Neural cell (in vitro differentiated cells): ENCODE results near the gene MISP. TPM values are rescaled to one million over a fixed set of nuclear protein-coding genes. Genes with fewer than 3 reads are reported as not detected.

Experiments used
- H2AFZ ChIP-seq: fragments of 200-600, 300-800 bp; sonication (generic), shearing (Covaris generic); 2 replicates; pipeline ENCODE4 v1.6.0; 2014; ENCODE audit warnings: low read depth, mild to moderate bottlenecking, antibody characterized with exemption, low read length, moderate library complexity
- H3F3A ChIP-seq: fragments of 200-600 bp; shearing (Covaris generic); 2 replicates; pipeline ENCODE4 v1.6.1; 2016; ENCODE audit warnings: mild to moderate bottlenecking, moderate library complexity, mixed read lengths, antibody characterized with exemption, low read length; ENCODE audit not compliant: insufficient read depth, poor library complexity, severe bottlenecking
- H3K27ac ChIP-seq: fragments of 200-600, 300-800 bp; sonication (generic), shearing (Covaris generic); 2 replicates; pipeline ENCODE4 v1.5.1; 2014; ENCODE audit warnings: mild to moderate bottlenecking, low read length, moderate library complexity
- H3K27me3 ChIP-seq: fragments of 300-800, 200-600 bp; sonication (generic), shearing (Covaris generic); 2 replicates; pipeline ENCODE4 v1.6.0; 2014; ENCODE audit warnings: mild to moderate bottlenecking, low read depth, low read length, moderate library complexity; ENCODE audit not compliant: insufficient read depth
- H3K36me3 ChIP-seq: fragments of 300-800, 200-600 bp; sonication (generic), shearing (Covaris generic); 2 replicates; pipeline ENCODE4 v1.5.1; 2014; ENCODE audit warnings: mild to moderate bottlenecking, antibody characterized with exemption, low read length, moderate library complexity; ENCODE audit not compliant: insufficient read depth
- H3K4me2 ChIP-seq: fragments of 300-800, 200-600 bp; sonication (generic), shearing (Covaris generic); 2 replicates; pipeline ENCODE4 v1.6.0; 2014; ENCODE audit warnings: mild to moderate bottlenecking, low read length
- H3K4me3 ChIP-seq: fragments of 300-800, 200-600 bp; sonication (generic), shearing (Covaris generic); 2 replicates; pipeline ENCODE4 v1.5.1; 2014; ENCODE audit warnings: mild to moderate bottlenecking, low read length, moderate library complexity
- H3K79me2 ChIP-seq: fragments of 200-600 bp; shearing (Covaris generic); replicated peaks from 2 replicates; pipeline ENCODE4 v1.6.0; 2014; ENCODE audit warnings: mild to moderate bottlenecking, low read length, moderate library complexity; ENCODE audit not compliant: insufficient read depth
- H3K9ac ChIP-seq: fragments of 300-800, 200-600 bp; sonication (generic), shearing (Covaris generic); 2 replicates; pipeline ENCODE4 v1.6.1; 2016; ENCODE audit warnings: mild to moderate bottlenecking, low read length, mixed read lengths
- H3K9me2 ChIP-seq: fragments of 200-600 bp; shearing (Covaris generic); 2 replicates; pipeline ENCODE4 v1.6.1; 2016; ENCODE audit warnings: mild to moderate bottlenecking, low read length, mixed read lengths; ENCODE audit not compliant: insufficient read depth
- H3K9me3 ChIP-seq: fragments of 200-600, 300-800 bp; sonication (generic), shearing (Covaris generic); 2 replicates; pipeline ENCODE4 v1.6.1; 2016; ENCODE audit warnings: mild to moderate bottlenecking, mixed run types, low read length, moderate library complexity, mixed read lengths
- H4K20me1 ChIP-seq: fragments of 200-600 bp; shearing (Covaris generic); 2 replicates; pipeline ENCODE4 v1.6.1; 2016; ENCODE audit warnings: mild to moderate bottlenecking, mixed run types; ENCODE audit not compliant: insufficient read depth
- EP300 ChIP-seq: fragments of 450-650 bp; conservative IDR thresholded peaks from 2 replicates; pipeline ENCODE4 v1.6.1; 2014; ENCODE audit warnings: antibody characterized with exemption, mild to moderate bottlenecking, moderate library complexity; ENCODE audit not compliant: poor library complexity, severe bottlenecking
- EZH2 ChIP-seq: fragments of 200-600, 300-800 bp; shearing (Covaris generic), sonication (generic); IDR thresholded peaks from 2 replicates; pipeline ENCODE4 v1.6.1; 2014; ENCODE audit warnings: antibody characterized with exemption, low read length, borderline replicate concordance, mild to moderate bottlenecking; ENCODE audit not compliant: insufficient read depth, poor library complexity, severe bottlenecking
- MXI1 ChIP-seq: fragments of 450-650 bp; conservative IDR thresholded peaks from 2 replicates; pipeline ENCODE4 v1.6.1; 2014; ENCODE audit warnings: antibody characterized with exemption, mild to moderate bottlenecking; ENCODE audit not compliant: poor library complexity, severe bottlenecking
- POLR2AphosphoS5 ChIP-seq: IDR thresholded peaks from 2 replicates; pipeline ENCODE4 v1.6.1; 2012
- RAD21 ChIP-seq: fragments of 450-650 bp; conservative IDR thresholded peaks from 2 replicates; pipeline ENCODE4 v1.6.1; 2014; ENCODE audit warnings: antibody characterized with exemption, mild to moderate bottlenecking, moderate library complexity
- SMC3 ChIP-seq: fragments of 450-650 bp; conservative IDR thresholded peaks from 2 replicates; pipeline ENCODE4 v1.6.1; 2014; ENCODE audit warnings: antibody characterized with exemption, mild to moderate bottlenecking, moderate library complexity; ENCODE audit not compliant: poor library complexity
- TAF1 ChIP-seq: IDR thresholded peaks from 2 replicates; pipeline ENCODE4 v1.6.1; 2012; ENCODE audit warnings: low read depth
- polyA plus RNA-seq: library from polyadenylated mRNA; depleted of rRNA; stranded (reverse); fragments of >200 nt; gene quantifications from 2 replicates; pipeline ENCODE4 v1.2.3, GENCODE V29; 2014
- TF ChIP-seq, protein P1 (sequence below): fragments of 450-650 bp; IDR thresholded peaks from 2 replicates; pipeline ENCODE4 v1.5.1; 2014; ENCODE audit warnings: antibody characterized with exemption, mild to moderate bottlenecking, moderate library complexity; ENCODE audit not compliant: poor library complexity, severe bottlenecking
- TF ChIP-seq, protein P2 (sequence below): IDR thresholded peaks from 2 replicates; pipeline ENCODE4 v1.6.1; 2012; ENCODE audit warnings: borderline replicate concordance

The MISP gene
- polyA plus RNA-seq, 1 donor from 2014 or later, result 0.98 TPM

DNA sequence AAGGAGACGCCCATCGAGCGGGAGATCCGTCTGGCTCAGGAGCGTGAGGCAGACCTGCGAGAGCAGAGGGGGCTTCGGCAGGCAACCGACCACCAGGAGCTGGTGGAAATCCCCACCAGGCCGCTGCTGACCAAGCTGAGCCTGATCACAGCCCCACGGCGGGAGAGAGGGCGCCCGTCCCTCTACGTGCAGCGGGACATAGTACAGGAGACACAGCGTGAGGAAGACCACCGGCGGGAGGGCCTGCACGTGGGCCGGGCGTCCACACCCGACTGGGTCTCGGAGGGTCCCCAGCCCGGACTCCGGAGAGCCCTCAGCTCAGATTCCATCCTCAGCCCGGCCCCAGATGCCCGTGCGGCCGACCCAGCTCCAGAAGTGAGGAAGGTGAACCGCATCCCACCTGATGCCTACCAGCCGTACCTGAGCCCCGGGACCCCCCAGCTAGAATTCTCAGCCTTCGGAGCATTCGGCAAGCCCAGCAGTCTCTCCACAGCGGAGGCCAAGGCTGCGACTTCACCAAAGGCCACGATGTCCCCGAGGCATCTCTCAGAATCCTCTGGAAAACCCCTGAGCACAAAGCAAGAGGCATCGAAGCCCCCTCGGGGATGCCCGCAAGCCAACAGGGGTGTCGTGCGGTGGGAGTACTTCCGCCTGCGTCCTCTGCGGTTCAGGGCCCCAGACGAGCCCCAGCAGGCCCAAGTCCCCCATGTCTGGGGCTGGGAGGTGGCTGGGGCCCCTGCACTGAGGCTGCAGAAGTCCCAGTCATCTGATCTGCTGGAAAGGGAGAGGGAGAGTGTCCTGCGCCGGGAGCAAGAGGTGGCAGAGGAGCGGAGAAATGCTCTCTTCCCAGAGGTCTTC is 7.1 kb downstream of the MISP start:
- Histone ChIP-seq H4K20me1 (no peaks in the 10 kb centered on the region), H3K9me3 (no peaks in the 10 kb centered on the region), H3K79me2 (no peaks in the 10 kb centered on the region), H3F3A (no peaks in the 10 kb centered on the region), H3K36me3 (no peaks in the 10 kb centered on the region), H3K9ac (no peak overlapping the region), H3K9me2 (no peaks in the 10 kb centered on the region), H2AFZ (no peak overlapping the region), H3K4me2 (no peak overlapping the region), H3K27me3 (no peaks in the 10 kb centered on the region), H3K4me3 (no peak overlapping the region), H3K27ac (no peak overlapping the region)
- no peak for TF ChIP-seq MXI1
- no peak for TF ChIP-seq POLR2AphosphoS5
- no peak for TF ChIP-seq SMC3
- TF ChIP-seq, protein P1, sequence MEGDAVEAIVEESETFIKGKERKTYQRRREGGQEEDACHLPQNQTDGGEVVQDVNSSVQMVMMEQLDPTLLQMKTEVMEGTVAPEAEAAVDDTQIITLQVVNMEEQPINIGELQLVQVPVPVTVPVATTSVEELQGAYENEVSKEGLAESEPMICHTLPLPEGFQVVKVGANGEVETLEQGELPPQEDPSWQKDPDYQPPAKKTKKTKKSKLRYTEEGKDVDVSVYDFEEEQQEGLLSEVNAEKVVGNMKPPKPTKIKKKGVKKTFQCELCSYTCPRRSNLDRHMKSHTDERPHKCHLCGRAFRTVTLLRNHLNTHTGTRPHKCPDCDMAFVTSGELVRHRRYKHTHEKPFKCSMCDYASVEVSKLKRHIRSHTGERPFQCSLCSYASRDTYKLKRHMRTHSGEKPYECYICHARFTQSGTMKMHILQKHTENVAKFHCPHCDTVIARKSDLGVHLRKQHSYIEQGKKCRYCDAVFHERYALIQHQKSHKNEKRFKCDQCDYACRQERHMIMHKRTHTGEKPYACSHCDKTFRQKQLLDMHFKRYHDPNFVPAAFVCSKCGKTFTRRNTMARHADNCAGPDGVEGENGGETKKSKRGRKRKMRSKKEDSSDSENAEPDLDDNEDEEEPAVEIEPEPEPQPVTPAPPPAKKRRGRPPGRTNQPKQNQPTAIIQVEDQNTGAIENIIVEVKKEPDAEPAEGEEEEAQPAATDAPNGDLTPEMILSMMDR, result no peak
- no peak for TF ChIP-seq TAF1

DNA sequence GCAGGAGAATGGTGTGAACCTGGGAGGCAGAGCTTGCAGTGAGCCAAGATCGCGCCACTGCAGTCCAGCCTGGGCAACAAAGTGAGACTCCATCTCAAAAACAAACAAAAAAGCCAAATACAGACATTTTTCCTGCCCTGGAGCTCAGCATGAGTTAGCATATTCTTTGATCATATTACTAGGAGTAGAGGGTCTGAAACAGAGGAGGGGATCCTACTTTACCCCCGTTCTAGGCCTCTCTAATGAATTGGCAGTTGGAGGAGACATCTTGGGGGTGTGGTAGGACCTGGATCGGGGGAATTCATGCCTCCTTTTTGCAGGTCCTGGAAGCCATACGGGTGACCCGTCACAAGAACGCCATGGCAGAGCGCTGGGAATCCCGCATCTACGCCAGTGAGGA is 12.3 kb downstream of the MISP start:
- Histone ChIP-seq H3K36me3 (no peaks in the 10 kb centered on the region), H3K4me3 (no peak overlapping the region), H3K9me2 (no peaks in the 10 kb centered on the region), H2AFZ (no peak overlapping the region), H4K20me1 (no peaks in the 10 kb centered on the region), H3K27me3 (no peaks in the 10 kb centered on the region), H3K79me2 (no peaks in the 10 kb centered on the region), H3K9ac (no peak overlapping the region), H3F3A (no peaks in the 10 kb centered on the region), H3K9me3 (no peaks in the 10 kb centered on the region), H3K4me2 (no peak overlapping the region), H3K27ac (no peak overlapping the region)
- TF ChIP-seq EP300 (no peak), TAF1 (no peak)

DNA sequence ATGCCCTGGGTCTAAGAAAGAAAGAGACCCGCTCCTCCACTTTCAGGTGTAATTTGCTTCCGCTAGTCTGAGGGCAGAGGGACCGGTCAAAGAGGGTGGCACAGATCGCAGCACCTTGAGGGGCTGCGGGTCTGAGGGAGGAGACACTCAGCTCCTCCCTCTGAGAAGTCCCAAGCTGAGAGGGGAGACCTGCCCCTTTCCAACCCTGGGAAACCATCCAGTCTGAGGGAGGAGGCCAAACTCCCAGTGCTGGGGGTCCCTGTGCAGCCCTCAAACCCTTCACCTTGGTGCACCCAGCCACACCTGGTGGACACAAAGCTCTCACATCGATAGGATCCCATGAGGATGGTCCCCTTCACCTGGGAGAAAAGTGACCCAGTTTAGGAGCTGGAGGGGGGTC is 13.0 kb downstream of the MISP start:
- Histone ChIP-seq H3K79me2 (no peaks in the 10 kb centered on the region), H3K27me3 (no peaks in the 10 kb centered on the region)
- TF ChIP-seq EZH2 (no peak), EP300 (no peak), POLR2AphosphoS5 (no peak), RAD21 (no peak), TAF1 (no peak), SMC3 (no peak), MXI1 (no peak)
- TF ChIP-seq, protein P1, result no peak
- TF ChIP-seq, protein P2, sequence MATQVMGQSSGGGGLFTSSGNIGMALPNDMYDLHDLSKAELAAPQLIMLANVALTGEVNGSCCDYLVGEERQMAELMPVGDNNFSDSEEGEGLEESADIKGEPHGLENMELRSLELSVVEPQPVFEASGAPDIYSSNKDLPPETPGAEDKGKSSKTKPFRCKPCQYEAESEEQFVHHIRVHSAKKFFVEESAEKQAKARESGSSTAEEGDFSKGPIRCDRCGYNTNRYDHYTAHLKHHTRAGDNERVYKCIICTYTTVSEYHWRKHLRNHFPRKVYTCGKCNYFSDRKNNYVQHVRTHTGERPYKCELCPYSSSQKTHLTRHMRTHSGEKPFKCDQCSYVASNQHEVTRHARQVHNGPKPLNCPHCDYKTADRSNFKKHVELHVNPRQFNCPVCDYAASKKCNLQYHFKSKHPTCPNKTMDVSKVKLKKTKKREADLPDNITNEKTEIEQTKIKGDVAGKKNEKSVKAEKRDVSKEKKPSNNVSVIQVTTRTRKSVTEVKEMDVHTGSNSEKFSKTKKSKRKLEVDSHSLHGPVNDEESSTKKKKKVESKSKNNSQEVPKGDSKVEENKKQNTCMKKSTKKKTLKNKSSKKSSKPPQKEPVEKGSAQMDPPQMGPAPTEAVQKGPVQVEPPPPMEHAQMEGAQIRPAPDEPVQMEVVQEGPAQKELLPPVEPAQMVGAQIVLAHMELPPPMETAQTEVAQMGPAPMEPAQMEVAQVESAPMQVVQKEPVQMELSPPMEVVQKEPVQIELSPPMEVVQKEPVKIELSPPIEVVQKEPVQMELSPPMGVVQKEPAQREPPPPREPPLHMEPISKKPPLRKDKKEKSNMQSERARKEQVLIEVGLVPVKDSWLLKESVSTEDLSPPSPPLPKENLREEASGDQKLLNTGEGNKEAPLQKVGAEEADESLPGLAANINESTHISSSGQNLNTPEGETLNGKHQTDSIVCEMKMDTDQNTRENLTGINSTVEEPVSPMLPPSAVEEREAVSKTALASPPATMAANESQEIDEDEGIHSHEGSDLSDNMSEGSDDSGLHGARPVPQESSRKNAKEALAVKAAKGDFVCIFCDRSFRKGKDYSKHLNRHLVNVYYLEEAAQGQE, result no peak

More for the DNA sequence above, 13.0 kb downstream of the MISP start:
- Histone ChIP-seq H3K9me3 (no peaks in the 10 kb centered on the region), H3K9me2 (no peaks in the 10 kb centered on the region), H3K27ac (no peak overlapping the region), H3K4me3 (no peak overlapping the region), H4K20me1 (no peaks in the 10 kb centered on the region), H3F3A (no peaks in the 10 kb centered on the region), H2AFZ (no peak overlapping the region), H3K9ac (no peak overlapping the region), H3K36me3 (no peaks in the 10 kb centered on the region), H3K4me2 (no peak overlapping the region)
